Adrenal gland (tissue), 5 donors: Measurements from ENCODE around the gene CDKN3.

Experiments used
- POLR2A ChIP-seq, 2 donors: fragments of 450-650 bp; IDR thresholded peaks; one replicate each; pipeline ENCODE4 v1.6.1; 2017; ENCODE audit warnings: antibody characterized with exemption in 2 of 2, mild to moderate bottlenecking in 2 of 2, moderate library complexity in 1 of 2
- TF ChIP-seq, protein P1 (sequence below), 6 experiments: fragments of 450-650 bp in 4 of 6; fragments of 200-600 bp in 2 of 6; sonication (generic) in 1 of 6; IDR thresholded peaks; 1 replicate in 5 of 6; 2 replicates in 1 of 6; pipeline versions ENCODE4 v1.5.1 to v1.8.0; 2016 to 2021; ENCODE audit warnings: antibody characterized with exemption in 6 of 6, mild to moderate bottlenecking in 2 of 6, moderate library complexity in 1 of 6
- donor health status: DM: no; HTN: no; CAD: no.

DNA sequence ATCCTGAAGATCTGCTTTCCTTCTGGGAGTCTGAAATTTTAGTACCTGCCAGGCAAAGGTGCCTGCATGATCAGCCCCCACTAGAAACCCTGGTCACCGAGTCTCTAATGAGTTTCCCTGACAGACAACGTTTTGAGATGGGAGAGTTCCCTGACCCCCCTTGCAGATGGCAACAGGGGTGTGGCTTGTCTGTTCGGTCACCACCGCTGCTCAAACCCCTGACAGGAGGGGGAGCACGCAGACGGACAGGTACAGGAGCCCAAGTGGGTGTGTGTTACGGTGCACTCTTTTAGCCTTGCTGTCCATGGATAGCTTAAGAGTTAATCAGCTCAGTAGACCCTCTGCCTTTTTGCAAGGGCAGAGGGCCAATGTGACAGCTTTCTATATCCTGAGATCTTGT, 19.3 kb upstream of the CDKN3 start:
- TF ChIP-seq, protein P1, sequence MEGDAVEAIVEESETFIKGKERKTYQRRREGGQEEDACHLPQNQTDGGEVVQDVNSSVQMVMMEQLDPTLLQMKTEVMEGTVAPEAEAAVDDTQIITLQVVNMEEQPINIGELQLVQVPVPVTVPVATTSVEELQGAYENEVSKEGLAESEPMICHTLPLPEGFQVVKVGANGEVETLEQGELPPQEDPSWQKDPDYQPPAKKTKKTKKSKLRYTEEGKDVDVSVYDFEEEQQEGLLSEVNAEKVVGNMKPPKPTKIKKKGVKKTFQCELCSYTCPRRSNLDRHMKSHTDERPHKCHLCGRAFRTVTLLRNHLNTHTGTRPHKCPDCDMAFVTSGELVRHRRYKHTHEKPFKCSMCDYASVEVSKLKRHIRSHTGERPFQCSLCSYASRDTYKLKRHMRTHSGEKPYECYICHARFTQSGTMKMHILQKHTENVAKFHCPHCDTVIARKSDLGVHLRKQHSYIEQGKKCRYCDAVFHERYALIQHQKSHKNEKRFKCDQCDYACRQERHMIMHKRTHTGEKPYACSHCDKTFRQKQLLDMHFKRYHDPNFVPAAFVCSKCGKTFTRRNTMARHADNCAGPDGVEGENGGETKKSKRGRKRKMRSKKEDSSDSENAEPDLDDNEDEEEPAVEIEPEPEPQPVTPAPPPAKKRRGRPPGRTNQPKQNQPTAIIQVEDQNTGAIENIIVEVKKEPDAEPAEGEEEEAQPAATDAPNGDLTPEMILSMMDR (IDR thresholded peaks at IDR 0.05) = no peak
- no peak for TF ChIP-seq POLR2A (IDR thresholded peaks at IDR 0.05)
